LNCaP clone FGC (cell line): ENCODE results near the gene LRFN2.

ENCODE experiments used
- DNase-seq: peaks from one replicate; pipeline ENCODE4 v3.0.0-alpha.2; 2011; ENCODE audit warnings: low read depth
- H3K4me3 ChIP-seq: 2 replicates; pipeline ENCODE4 v1.5.1; 2011; ENCODE audit warnings: mild to moderate bottlenecking, low read depth, low read length, control low read depth
- CTCF ChIP-seq: IDR thresholded peaks from 2 replicates; pipeline ENCODE4 v1.5.1; 2012; ENCODE audit warnings: mild to moderate bottlenecking; ENCODE audit not compliant: control insufficient read depth, insufficient read depth; ENCODE audit errors: extremely low read depth

The LRFN2 gene

GRCh38 chr6:40455686-40456389 is 131.3 kb downstream of the LRFN2 start:
- no peak overlapping the region for H3K4me3 ChIP-seq
- DNase-seq, result peak; percentile 27
- TF ChIP-seq CTCF, result no peak

- TF ChIP-seq CTCF, result no peak
- no peak overlapping the region for H3K4me3 ChIP-seq
These were observed 136.7 kb downstream of the LRFN2 start for GRCh38 chr6:40450483-40450882.

GRCh38 chr6:40444811-40445210 is 142.4 kb downstream of the LRFN2 start:
- TF ChIP-seq CTCF, result no peak
- DNase-seq, result no peak
- no peak overlapping the region for H3K4me3 ChIP-seq

More at GRCh38 chr6:40450483-40450882, 136.7 kb downstream of the LRFN2 start:
- no peak for DNase-seq

- no peak overlapping the region for H3K4me3 ChIP-seq
- TF ChIP-seq CTCF, result no peak
- DNase-seq, result no peak
These were observed 142.9 kb downstream of the LRFN2 start for GRCh38 chr6:40444312-40444711.

GRCh38 chr6:40443842-40444241 is 143.3 kb downstream of the LRFN2 start:
- TF ChIP-seq CTCF, result no peak
- no peak for DNase-seq
- no peak overlapping the region for H3K4me3 ChIP-seq

- DNase-seq, result no peak
- no peak overlapping the region for H3K4me3 ChIP-seq
- TF ChIP-seq CTCF, result no peak
These were observed 144.6 kb downstream of the LRFN2 start for GRCh38 chr6:40442591-40442990.

GRCh38 chr6:40441150-40441549 is 146.0 kb downstream of the LRFN2 start:
- TF ChIP-seq CTCF, result no peak
- DNase-seq, result no peak
- no peak overlapping the region for H3K4me3 ChIP-seq
